Neural crest cell (in vitro differentiated cells): Measurements from ENCODE around the gene ZNF385C. TPM values are rescaled to one million over a fixed set of nuclear protein-coding genes. Genes with fewer than 3 reads are reported as not detected.
"Not testable (repeated sequence)": the region's sequence is repeated elsewhere in the genome, so short reads cannot be mapped to it uniquely, and the experiment has no call there.

Experiments used
- DNase-seq: peaks from one replicate; pipeline ENCODE4 v3.0.0; 2021; ENCODE audit warnings: low read depth, mixed read lengths, low spot score
- H3K27ac Mint-ChIP-seq: one replicate; pipeline ENCODE4 v1.8.0; 2021; ENCODE audit warnings: mild to moderate bottlenecking, mixed read lengths; ENCODE audit not compliant: unreplicated experiment
- H3K27me3 Mint-ChIP-seq: 2 replicates; pipeline ENCODE4 v1.8.0; 2021; ENCODE audit warnings: low read depth, mild to moderate bottlenecking, mixed read lengths
- H3K36me3 Mint-ChIP-seq: 2 replicates; pipeline ENCODE4 v1.8.0; 2021; ENCODE audit warnings: low read depth, mild to moderate bottlenecking, mixed read lengths
- H3K4me1 Mint-ChIP-seq: 2 replicates; pipeline ENCODE4 v1.8.0; 2021; ENCODE audit warnings: mixed read lengths
- H3K4me3 Mint-ChIP-seq: one replicate; pipeline ENCODE4 v1.8.0; 2021; ENCODE audit warnings: mild to moderate bottlenecking, mixed read lengths
- H3K9me3 Mint-ChIP-seq: 2 replicates; pipeline ENCODE4 v1.8.0; 2021; ENCODE audit warnings: mixed read lengths
- total RNA-seq: library from RNA; stranded (reverse); gene quantifications from 2 replicates; pipeline ENCODE4 v1.2.1, GENCODE V29; 2021
- TF ChIP-seq, protein P1 (sequence below): fragments of 200-600 bp; sonication (generic); conservative IDR thresholded peaks from 2 replicates; pipeline ENCODE4 v1.5.0; 2021; ENCODE audit warnings: antibody characterized with exemption, mild to moderate bottlenecking

Gene ZNF385C
- total RNA-seq, 1 donor from 2014 or later = 1.3 TPM

DNA sequence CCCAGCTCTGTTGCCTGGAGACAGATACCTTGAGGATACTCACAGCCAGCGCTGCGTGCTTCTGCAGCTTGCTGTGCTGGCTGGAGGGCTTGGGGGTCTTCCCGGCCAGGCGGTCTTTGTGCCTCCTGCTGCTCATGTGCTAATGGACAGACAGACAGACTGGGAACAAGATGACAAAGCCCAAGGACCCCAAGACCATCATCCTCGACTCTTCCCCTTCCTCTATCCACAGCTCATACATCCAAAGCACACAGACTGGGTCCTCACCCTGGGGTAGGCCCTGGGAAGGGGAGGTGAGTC, 70.7 kb downstream of the ZNF385C start:
- Mint-ChIP-seq H3K27ac (no peak overlapping the region), H3K36me3 (peaks cover 3% of the 10 kb centered on the region), H3K9me3 (no peaks in the 10 kb centered on the region), H3K4me1 (peaks cover 44% of the 10 kb centered on the region), H3K4me3 (peak overlapping the region; percentile 19), H3K27me3 (no peaks in the 10 kb centered on the region)
- DNase-seq = no peak
- TF ChIP-seq, protein P1, sequence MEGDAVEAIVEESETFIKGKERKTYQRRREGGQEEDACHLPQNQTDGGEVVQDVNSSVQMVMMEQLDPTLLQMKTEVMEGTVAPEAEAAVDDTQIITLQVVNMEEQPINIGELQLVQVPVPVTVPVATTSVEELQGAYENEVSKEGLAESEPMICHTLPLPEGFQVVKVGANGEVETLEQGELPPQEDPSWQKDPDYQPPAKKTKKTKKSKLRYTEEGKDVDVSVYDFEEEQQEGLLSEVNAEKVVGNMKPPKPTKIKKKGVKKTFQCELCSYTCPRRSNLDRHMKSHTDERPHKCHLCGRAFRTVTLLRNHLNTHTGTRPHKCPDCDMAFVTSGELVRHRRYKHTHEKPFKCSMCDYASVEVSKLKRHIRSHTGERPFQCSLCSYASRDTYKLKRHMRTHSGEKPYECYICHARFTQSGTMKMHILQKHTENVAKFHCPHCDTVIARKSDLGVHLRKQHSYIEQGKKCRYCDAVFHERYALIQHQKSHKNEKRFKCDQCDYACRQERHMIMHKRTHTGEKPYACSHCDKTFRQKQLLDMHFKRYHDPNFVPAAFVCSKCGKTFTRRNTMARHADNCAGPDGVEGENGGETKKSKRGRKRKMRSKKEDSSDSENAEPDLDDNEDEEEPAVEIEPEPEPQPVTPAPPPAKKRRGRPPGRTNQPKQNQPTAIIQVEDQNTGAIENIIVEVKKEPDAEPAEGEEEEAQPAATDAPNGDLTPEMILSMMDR = no peak

DNA sequence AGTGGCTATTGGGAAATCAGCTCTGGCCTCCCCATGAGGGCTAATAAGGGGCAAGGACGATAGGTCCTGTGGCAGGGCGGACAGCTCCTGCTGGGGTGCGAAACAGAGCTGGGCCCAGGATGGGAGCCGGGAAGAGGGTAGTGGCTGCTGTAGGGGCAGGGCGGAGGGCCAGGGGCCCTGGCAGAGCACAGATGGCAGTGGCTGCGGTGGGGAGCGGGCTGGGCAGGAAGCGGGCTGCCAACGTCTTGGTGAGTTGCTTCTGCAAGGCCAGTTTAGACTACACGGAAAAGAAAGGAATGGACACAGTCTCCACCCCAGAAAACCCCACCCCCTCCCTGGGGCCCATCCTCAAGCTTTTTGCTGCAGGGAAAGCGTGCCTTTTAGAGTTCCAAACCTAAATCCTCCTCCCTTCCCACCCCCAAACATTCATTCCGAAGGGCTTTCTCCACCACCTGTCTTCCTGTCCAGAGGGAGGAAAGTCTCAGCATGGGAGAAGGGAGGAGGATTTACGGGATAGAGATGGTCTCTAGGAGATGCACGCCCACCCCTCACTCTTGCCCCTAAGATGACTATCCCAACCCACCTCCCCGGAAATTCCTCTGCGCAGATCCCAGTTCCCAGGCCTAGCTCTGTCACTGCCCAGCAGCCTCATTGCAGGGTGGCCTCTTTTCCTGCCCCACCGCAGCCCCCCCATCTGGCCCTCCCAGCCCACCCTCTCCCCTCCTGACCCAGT, 71.2 kb downstream of the ZNF385C start:
- Mint-ChIP-seq H3K9me3 (no peaks in the 10 kb centered on the region), H3K27ac (no peak overlapping the region), H3K4me1 (peaks cover 44% of the 10 kb centered on the region), H3K36me3 (peaks cover 3% of the 10 kb centered on the region), H3K27me3 (no peaks in the 10 kb centered on the region), H3K4me3 (peak overlapping the region; percentile 49)
- no peak for DNase-seq
- TF ChIP-seq, protein P1 = no peak

DNA sequence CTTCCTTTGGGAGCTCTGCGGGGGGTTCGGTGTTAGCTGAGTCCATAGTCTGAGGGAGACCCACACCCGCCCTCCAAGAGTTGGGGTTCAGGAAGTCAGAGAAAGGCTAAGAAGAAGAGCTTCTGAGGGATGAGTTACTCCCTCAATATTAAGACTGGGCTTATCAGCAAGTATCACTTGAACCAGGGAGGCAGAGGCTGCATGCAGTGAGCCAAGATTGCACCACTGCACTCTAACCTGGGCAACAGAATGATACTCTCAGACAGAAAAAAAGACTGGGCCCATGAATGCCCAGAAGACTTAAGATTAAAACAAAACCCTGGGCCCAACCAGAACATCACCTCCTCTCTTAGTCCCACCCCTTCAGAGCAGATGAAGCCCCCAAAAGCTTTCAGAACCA, 72.3 kb downstream of the ZNF385C start:
- Mint-ChIP-seq H3K4me3 (peak overlapping the region; percentile 49), H3K36me3 (peaks cover 5% of the 10 kb centered on the region), H3K9me3 (no peaks in the 10 kb centered on the region), H3K27ac (peak overlapping the region; percentile 50), H3K27me3 (no peaks in the 10 kb centered on the region), H3K4me1 (peaks cover 43% of the 10 kb centered on the region)
- TF ChIP-seq, protein P1 = no peak
- no peak for DNase-seq

DNA sequence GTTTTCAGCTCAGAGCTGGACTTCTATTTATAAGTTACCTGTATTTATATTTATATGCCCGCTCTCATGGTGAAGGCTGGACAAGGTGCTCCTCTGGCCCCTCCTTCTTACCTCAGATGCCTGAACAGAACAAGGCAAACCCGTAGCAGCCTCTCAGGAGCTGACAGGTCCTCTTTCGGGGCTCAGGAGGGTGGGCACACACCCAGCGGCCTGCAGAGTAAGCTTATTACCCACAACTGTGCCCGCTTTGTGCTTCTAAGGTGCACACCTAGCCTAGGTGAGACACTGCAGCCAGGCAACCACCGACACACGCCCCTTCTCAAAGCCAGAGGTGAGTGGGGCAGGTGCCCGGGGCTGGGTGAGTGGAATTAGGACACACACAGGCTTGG, 73.1 kb downstream of the ZNF385C start:
- H3K4me1 Mint-ChIP-seq = peaks cover 46% of the 10 kb centered on the region
- DNase-seq = no peak
- H3K9me3 Mint-ChIP-seq = no peaks in the 10 kb centered on the region
- peaks cover 5% of the 10 kb centered on the region for H3K36me3 Mint-ChIP-seq
- peak overlapping the region; percentile 83 for H3K4me3 Mint-ChIP-seq
- H3K27me3 Mint-ChIP-seq = no peaks in the 10 kb centered on the region
- no peak overlapping the region for H3K27ac Mint-ChIP-seq
- TF ChIP-seq, protein P1 = no peak

GRCh38 chr17:42023524-42024349, 74.5 kb downstream of the ZNF385C start:
- no peaks in the 10 kb centered on the region for H3K27me3 Mint-ChIP-seq
- TF ChIP-seq, protein P1 = no peak
- peaks cover 54% of the 10 kb centered on the region for H3K4me1 Mint-ChIP-seq
- H3K9me3 Mint-ChIP-seq = peaks cover 3% of the 10 kb centered on the region
- peak overlapping the region; percentile 31 for H3K4me3 Mint-ChIP-seq
- no peak for DNase-seq
- peaks cover 9% of the 10 kb centered on the region for H3K36me3 Mint-ChIP-seq
- H3K27ac Mint-ChIP-seq = no peak overlapping the region

DNA sequence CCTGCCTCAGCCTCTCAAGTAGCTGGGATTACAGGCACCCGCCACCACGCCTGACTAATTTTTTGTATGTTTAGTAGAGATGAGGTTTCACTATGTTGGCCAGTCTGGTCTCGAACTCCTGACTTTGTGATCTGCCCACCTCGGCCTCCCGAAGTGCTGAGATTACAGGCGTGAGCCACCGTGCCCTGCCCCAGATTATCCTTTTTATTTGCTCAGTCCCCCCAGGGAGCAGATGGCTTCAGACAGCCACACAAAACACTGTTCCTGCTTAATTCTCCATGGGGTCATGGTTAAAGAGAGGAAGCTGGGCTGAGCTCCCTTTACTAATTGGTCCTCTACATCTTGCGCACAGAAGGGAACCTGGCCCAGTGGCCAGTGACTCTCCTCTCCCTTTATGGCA, 77.4 kb downstream of the ZNF385C start:
- not testable (repeated sequence) for DNase-seq, H3K27me3 Mint-ChIP-seq, H3K9me3 Mint-ChIP-seq, H3K36me3 Mint-ChIP-seq, H3K27ac Mint-ChIP-seq
- H3K4me3 Mint-ChIP-seq = peak overlapping the region; percentile 97
- H3K4me1 Mint-ChIP-seq = peaks cover 51% of the 10 kb centered on the region
